Osteocyte (in vitro differentiated cells): ENCODE measurements around the gene SLC25A41. TPM values are rescaled to one million over a fixed set of nuclear protein-coding genes. Genes with fewer than 3 reads are reported as not detected.

Experiments
- DNase-seq: peaks from one replicate; pipeline ENCODE4 v3.0.0; 2021; ENCODE audit warnings: mixed read lengths; ENCODE audit not compliant: unreplicated experiment; ENCODE audit errors: extremely low spot score
- H3K27ac Mint-ChIP-seq: one replicate; pipeline ENCODE4 v1.8.0; 2021; ENCODE audit warnings: mild to moderate bottlenecking, mixed read lengths; ENCODE audit not compliant: unreplicated experiment
- H3K27me3 Mint-ChIP-seq: one replicate; pipeline ENCODE4 v1.8.0; 2021; ENCODE audit warnings: mixed read lengths; ENCODE audit not compliant: unreplicated experiment
- H3K36me3 Mint-ChIP-seq: one replicate; pipeline ENCODE4 v1.8.0; 2021; ENCODE audit warnings: mixed read lengths; ENCODE audit not compliant: unreplicated experiment
- H3K4me1 Mint-ChIP-seq: one replicate; pipeline ENCODE4 v1.8.0; 2021; ENCODE audit warnings: mixed read lengths; ENCODE audit not compliant: unreplicated experiment
- H3K4me3 Mint-ChIP-seq: one replicate; pipeline ENCODE4 v1.8.0; 2021; ENCODE audit warnings: mild to moderate bottlenecking, moderate library complexity, mixed read lengths; ENCODE audit not compliant: unreplicated experiment
- H3K9me3 Mint-ChIP-seq: one replicate; pipeline ENCODE4 v1.8.0; 2021; ENCODE audit warnings: mixed read lengths; ENCODE audit not compliant: unreplicated experiment
- total RNA-seq: library from RNA; stranded (reverse); gene quantifications from 2 replicates; pipeline ENCODE4 v1.2.1, GENCODE V29; 2021
- TF ChIP-seq, protein P1 (sequence below): fragments of 200-600 bp; sonication (generic); IDR thresholded peaks from 2 replicates; pipeline ENCODE4 v1.5.0; 2021; ENCODE audit warnings: antibody characterized with exemption, mild to moderate bottlenecking, moderate library complexity

Gene SLC25A41
- total RNA-seq, 1 donor from 2014 or later: 0.27 TPM

DNA sequence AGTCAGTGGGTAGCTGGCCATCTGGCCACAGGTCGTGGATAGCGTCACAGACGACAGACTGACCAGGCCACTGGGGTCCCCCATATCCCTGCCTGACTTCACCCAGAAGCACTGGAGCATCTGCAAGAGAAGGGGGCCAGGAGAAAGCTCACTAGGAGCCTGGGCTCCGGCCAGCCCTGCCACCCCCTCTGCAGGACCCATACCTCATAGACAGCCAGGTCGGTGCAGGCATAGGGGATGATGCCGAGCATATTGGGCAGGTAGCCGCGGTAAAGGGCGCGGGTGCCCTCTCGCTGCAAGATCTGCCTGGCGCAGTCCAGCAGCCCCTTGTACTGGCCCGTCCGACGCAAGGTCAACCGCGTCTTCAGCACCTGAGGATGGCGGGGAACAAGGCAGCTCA is 6.4 kb downstream of the SLC25A41 start:
- no peak overlapping the region for H3K4me3 Mint-ChIP-seq
- no peak overlapping the region for H3K27ac Mint-ChIP-seq
- TF ChIP-seq, protein P1, sequence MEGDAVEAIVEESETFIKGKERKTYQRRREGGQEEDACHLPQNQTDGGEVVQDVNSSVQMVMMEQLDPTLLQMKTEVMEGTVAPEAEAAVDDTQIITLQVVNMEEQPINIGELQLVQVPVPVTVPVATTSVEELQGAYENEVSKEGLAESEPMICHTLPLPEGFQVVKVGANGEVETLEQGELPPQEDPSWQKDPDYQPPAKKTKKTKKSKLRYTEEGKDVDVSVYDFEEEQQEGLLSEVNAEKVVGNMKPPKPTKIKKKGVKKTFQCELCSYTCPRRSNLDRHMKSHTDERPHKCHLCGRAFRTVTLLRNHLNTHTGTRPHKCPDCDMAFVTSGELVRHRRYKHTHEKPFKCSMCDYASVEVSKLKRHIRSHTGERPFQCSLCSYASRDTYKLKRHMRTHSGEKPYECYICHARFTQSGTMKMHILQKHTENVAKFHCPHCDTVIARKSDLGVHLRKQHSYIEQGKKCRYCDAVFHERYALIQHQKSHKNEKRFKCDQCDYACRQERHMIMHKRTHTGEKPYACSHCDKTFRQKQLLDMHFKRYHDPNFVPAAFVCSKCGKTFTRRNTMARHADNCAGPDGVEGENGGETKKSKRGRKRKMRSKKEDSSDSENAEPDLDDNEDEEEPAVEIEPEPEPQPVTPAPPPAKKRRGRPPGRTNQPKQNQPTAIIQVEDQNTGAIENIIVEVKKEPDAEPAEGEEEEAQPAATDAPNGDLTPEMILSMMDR: no peak
- peaks cover 10% of the 10 kb centered on the region for H3K27me3 Mint-ChIP-seq
- H3K9me3 Mint-ChIP-seq: no peaks in the 10 kb centered on the region
- H3K4me1 Mint-ChIP-seq: peaks cover 22% of the 10 kb centered on the region
- DNase-seq: no peak
- peaks cover 5% of the 10 kb centered on the region for H3K36me3 Mint-ChIP-seq

GRCh38 chr19:6425732-6426620 is 7.6 kb downstream of the SLC25A41 start:
- TF ChIP-seq, protein P1: no peak
- H3K27ac Mint-ChIP-seq: peak overlapping the region; percentile 92
- peaks cover 5% of the 10 kb centered on the region for H3K36me3 Mint-ChIP-seq
- no peak for DNase-seq
- H3K27me3 Mint-ChIP-seq: peaks cover 10% of the 10 kb centered on the region
- peaks cover 24% of the 10 kb centered on the region for H3K4me1 Mint-ChIP-seq
- H3K9me3 Mint-ChIP-seq: no peaks in the 10 kb centered on the region
- peak overlapping the region; percentile 40 for H3K4me3 Mint-ChIP-seq

GRCh38 chr19:6424939-6425731 is 8.4 kb downstream of the SLC25A41 start:
- TF ChIP-seq, protein P1: no peak
- peak overlapping the region; percentile 92 for H3K27ac Mint-ChIP-seq

DNA sequence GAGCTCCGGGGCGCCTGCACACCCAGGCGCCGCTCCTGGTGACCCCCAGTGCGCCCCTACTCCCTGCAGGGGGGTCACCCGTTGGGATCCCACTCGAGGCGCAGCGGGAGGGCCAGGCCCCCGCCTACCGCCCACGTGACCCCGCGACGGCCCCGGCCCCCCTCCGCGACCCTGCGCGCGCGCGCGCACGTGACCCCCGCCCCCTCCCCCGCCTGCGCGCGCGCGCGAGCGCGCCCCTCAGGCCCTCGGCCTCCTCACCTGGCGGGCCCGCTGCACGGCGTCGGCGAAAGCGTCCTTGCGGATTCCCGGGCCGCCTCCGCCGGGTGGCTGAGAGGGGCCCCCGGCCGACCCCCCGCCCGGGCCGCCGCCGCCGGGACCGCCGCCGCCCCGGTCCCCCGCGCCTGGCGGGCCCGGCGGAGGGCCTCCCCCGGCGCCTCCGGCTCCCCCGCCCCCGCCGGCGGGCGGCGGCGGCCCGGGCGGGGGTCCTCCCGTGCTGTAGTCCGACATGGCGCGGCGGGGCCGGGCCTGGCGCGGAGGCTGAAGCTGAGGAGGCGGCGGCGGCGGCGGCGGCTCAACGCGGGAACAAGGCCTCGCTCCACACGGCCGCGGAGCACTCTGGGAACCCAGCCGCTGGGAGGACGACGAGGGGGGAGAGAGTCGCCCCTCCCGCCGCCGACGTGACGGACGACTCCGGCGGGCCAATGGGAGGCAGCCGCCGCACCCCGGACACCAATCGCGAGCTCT is 9.2 kb downstream of the SLC25A41 start, which contains the start of gene KHSRP:
Gene KHSRP (minus strand): TSS at position 617 of the 744 bp plus-strand sequence. CDS start 110 bp downstream, at position 507.
- Mint-ChIP-seq H3K27me3 (no peaks in the 10 kb centered on the region), H3K27ac (peak within 1 kb of the TSS; percentile 92), H3K9me3 (no peaks in the 10 kb centered on the region), H3K36me3 (peaks cover 14% of the 10 kb centered on the region), H3K4me3 (peak within 1 kb of the TSS; percentile 84), H3K4me1 (peaks cover 24% of the 10 kb centered on the region)
- TF ChIP-seq, protein P1: no peak
- DNase-seq: no peak

More at GRCh38 chr19:6424939-6425731, 8.4 kb downstream of the SLC25A41 start:
- H3K27me3 Mint-ChIP-seq: peaks cover 6% of the 10 kb centered on the region
- H3K36me3 Mint-ChIP-seq: peaks cover 11% of the 10 kb centered on the region
- H3K4me3 Mint-ChIP-seq: peak overlapping the region; percentile 70
- peak; percentile 100 for DNase-seq
- peaks cover 24% of the 10 kb centered on the region for H3K4me1 Mint-ChIP-seq
- no peaks in the 10 kb centered on the region for H3K9me3 Mint-ChIP-seq
